DOHH2 (cell line): ENCODE measurements around the gene HSPA9.

ENCODE experiments used
- EZH2phosphoT487 ChIP-seq: fragments of 200-600 bp; sonication (generic); IDR thresholded peaks from 2 replicates; pipeline ENCODE4 v1.6.1; 2017; ENCODE audit warnings: borderline replicate concordance, mild to moderate bottlenecking, antibody characterized with exemption, low read length, moderate library complexity, mixed read lengths
- TF ChIP-seq, protein P1 (sequence below): fragments of 200-600 bp; sonication (generic); IDR thresholded peaks from one replicate; pipeline ENCODE4 v1.5.1; 2014; ENCODE audit warnings: antibody characterized with exemption, mild to moderate bottlenecking, low read depth, low read length; ENCODE audit not compliant: poor library complexity, severe bottlenecking

DNA sequence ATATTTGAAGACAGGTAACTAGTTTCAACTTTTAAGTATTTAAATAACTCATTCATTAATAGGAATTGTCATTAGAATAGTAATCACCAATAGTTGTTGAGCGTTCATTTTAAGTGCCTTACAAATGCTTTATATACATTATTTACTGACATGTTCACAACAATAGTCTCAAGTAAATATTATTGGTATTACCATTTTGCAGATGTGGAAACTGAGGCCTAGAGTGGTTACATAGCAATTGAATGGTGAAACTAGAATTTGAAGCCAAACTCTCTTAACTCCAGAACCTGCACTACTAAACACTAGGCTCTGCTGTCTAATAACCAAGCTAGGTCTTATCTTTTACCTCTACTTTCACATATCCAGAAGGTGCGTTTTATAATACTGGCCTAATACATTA is 4.8 kb upstream of the HSPA9 start:
- TF ChIP-seq, protein P1, sequence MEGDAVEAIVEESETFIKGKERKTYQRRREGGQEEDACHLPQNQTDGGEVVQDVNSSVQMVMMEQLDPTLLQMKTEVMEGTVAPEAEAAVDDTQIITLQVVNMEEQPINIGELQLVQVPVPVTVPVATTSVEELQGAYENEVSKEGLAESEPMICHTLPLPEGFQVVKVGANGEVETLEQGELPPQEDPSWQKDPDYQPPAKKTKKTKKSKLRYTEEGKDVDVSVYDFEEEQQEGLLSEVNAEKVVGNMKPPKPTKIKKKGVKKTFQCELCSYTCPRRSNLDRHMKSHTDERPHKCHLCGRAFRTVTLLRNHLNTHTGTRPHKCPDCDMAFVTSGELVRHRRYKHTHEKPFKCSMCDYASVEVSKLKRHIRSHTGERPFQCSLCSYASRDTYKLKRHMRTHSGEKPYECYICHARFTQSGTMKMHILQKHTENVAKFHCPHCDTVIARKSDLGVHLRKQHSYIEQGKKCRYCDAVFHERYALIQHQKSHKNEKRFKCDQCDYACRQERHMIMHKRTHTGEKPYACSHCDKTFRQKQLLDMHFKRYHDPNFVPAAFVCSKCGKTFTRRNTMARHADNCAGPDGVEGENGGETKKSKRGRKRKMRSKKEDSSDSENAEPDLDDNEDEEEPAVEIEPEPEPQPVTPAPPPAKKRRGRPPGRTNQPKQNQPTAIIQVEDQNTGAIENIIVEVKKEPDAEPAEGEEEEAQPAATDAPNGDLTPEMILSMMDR = no peak
- no peak for TF ChIP-seq EZH2phosphoT487
